T-cell (primary cell): ENCODE data around the gene LEMD1. TPM values are rescaled to one million over a fixed set of nuclear protein-coding genes. Genes with fewer than 3 reads are reported as not detected.

Source experiments
- ATAC-seq, 4 experiments: fragments of 200-7000 bp in 3 of 4; fragments of 150-1000 bp in 1 of 4; cut with Tn5 transposase; replicated peaks in 1 of 4; 1 replicate in 3 of 4; 2 replicates in 1 of 4; pipeline ENCODE4 v1.10.0; 2021; ENCODE audit warnings: moderate library complexity in 3 of 4, mild to moderate bottlenecking in 2 of 4, moderate number of reproducible peaks in 1 of 4
- CTCF ChIA-PET, 2 donors: fragments of 300-600 bp; sonication (Branson Sonifier 250); formaldehyde crosslinking; loops; one replicate each; lab custom pipeline; 2022; ENCODE audit warnings: antibody characterized with exemption in 2 of 2; lab: Charles Lee
- POLR2A ChIA-PET, 2 donors: fragments of 300-600 bp; sonication (Branson Sonifier 250); formaldehyde crosslinking; loops; one replicate each; lab custom pipeline; 2022; ENCODE audit warnings: antibody characterized with exemption in 2 of 2; lab: Charles Lee
- DNase-seq, 35 experiments: peaks; one replicate each; pipeline versions ENCODE4 v3.0.0 to v3.0.0-alpha.2; 2013 to 2023
- H3K27ac ChIP-seq: one replicate; pipeline ENCODE4 v1.5.1; 2013; ENCODE audit warnings: low read length
- H3K27me3 ChIP-seq, 2 experiments: replicated peaks in 1 of 2; 1 replicate in 1 of 2; 2 replicates in 1 of 2; pipeline versions ENCODE4 v1.6.1 to v1.7.0; 2013; ENCODE audit warnings: low read length in 1 of 2, mixed read lengths in 1 of 2; ENCODE audit not compliant: control insufficient read depth in 2 of 2, insufficient read depth in 2 of 2; ENCODE audit errors: extremely low read depth in 1 of 2
- H3K36me3 ChIP-seq, 2 donors: 1 replicate in 1 of 2; 2 replicates in 1 of 2; pipeline versions ENCODE4 v1.6.1 to v1.7.0; 2013; ENCODE audit warnings: low read length in 1 of 2; ENCODE audit not compliant: control insufficient read depth in 2 of 2, insufficient read depth in 1 of 2; ENCODE audit errors: extremely low read depth in 1 of 2
- H3K4me1 ChIP-seq, 2 experiments: 1 replicate in 1 of 2; 2 replicates in 1 of 2; pipeline versions ENCODE4 v1.6.1 to v1.7.0; 2013; ENCODE audit warnings: low read length in 2 of 2, mixed read lengths in 1 of 2; ENCODE audit not compliant: insufficient read depth in 2 of 2, control insufficient read depth in 1 of 2; ENCODE audit errors: extremely low read depth in 1 of 2
- H3K4me3 ChIP-seq, 2 donors: 1 replicate in 1 of 2; 2 replicates in 1 of 2; pipeline versions ENCODE4 v1.5.1 to v1.7.0; 2013; ENCODE audit warnings: mild to moderate bottlenecking in 2 of 2, low read length in 1 of 2, moderate library complexity in 1 of 2; ENCODE audit not compliant: control insufficient read depth in 1 of 2; ENCODE audit errors: extremely low read depth in 1 of 2
- H3K9me3 ChIP-seq: 2 replicates; pipeline ENCODE4 v1.7.0; 2013
- H3K27ac Mint-ChIP-seq, 2 donors: one replicate each; pipeline ENCODE4 v1.8.0; 2020 to 2021; ENCODE audit warnings: mild to moderate bottlenecking in 2 of 2, mixed read lengths in 2 of 2
- H3K27me3 Mint-ChIP-seq, 2 donors: one replicate each; pipeline ENCODE4 v1.8.0; 2021 to 2022; ENCODE audit warnings: mixed read lengths in 2 of 2
- H3K36me3 Mint-ChIP-seq: one replicate; pipeline ENCODE4 v1.8.0; 2021; ENCODE audit warnings: mixed read lengths
- H3K4me1 Mint-ChIP-seq, 3 donors: one replicate each; pipeline ENCODE4 v1.8.0; 2020 to 2022; ENCODE audit warnings: mixed read lengths in 3 of 3, mild to moderate bottlenecking in 1 of 3
- H3K4me3 Mint-ChIP-seq, 3 donors: one replicate each; pipeline ENCODE4 v1.8.0; 2020 to 2022; ENCODE audit warnings: mild to moderate bottlenecking in 3 of 3, mixed read lengths in 3 of 3, moderate library complexity in 3 of 3
- H3K9me3 Mint-ChIP-seq, 3 donors: one replicate each; pipeline ENCODE4 v1.8.0; 2020 to 2022; ENCODE audit warnings: mixed read lengths in 3 of 3
- WGBS: methylation state at CpG from one replicate; pipeline ENCODE4 v1.1.5; 2013; ENCODE audit warnings: missing lambda C conversion rate; ENCODE audit not compliant: insufficient coverage; 5-methylcytosine and 5-hydroxymethylcytosine counted together
- total RNA-seq, 35 experiments: library from RNA in 6 of 35; stranded (reverse) in 6 of 35; fragments of 120-200 nt in 1 of 35; gene quantifications; one replicate each; pipeline versions ENCODE4 v1.2.1 to v1.2.4 and lab custom pipeline; 2013 to 2026

The LEMD1 gene
- total RNA-seq, 5 donors from 2014 or later (not counting 1 experiment from before 2014, with no cell fraction given): 0.69 to 0.98 TPM; not detected in 3

- Mint-ChIP-seq H3K4me1 (peaks cover 18 to 29% (median 28%) of the 10 kb centered on the region in 3 donors), H3K4me3 (no peak overlapping the region), H3K36me3 (no peaks in the 10 kb centered on the region), H3K9me3 (no peaks in the 10 kb centered on the region), H3K27me3 (peaks cover 29 to 34% of the 10 kb centered on the region in 2 donors), H3K27ac (no peak overlapping the region)
- ChIA-PET POLR2A (interaction anchor here in 1 of 2 donors (0.6 kb wide), 1 partner anchor 1544 kb away, joined by 6 read pairs; no protein-coding TSS in a partner anchor), CTCF (interaction anchor here (0.5 to 0.7 kb wide), 4 partner anchors 42 to 604 kb away, joined by 3 to 5 read pairs (median 4); no protein-coding TSS in a partner anchor)
- peaks cover 4 to 14% of the 10 kb centered on the region in 2 experiments for H3K27me3 ChIP-seq
- DNase-seq (no peak), ATAC-seq (no peak)
- no peaks in the 10 kb centered on the region for H3K36me3 ChIP-seq
- no peak overlapping the region for H3K27ac ChIP-seq
- peaks cover 2 to 5% of the 10 kb centered on the region in 2 experiments for H3K4me1 ChIP-seq
- no peak overlapping the region for H3K4me3 ChIP-seq
- H3K9me3 ChIP-seq: no peaks in the 10 kb centered on the region
- WGBS: 67% methylated on average over 2 of the region's 9 CpGs
Observed at GRCh38 chr1:205373022-205373797, 48.6 kb downstream of the LEMD1 start.

- ChIA-PET CTCF (interaction anchor here in 1 of 2 donors (0.5 kb wide), 1 partner anchor 96 kb away, joined by 3 read pairs; no protein-coding TSS in a partner anchor), POLR2A (no interaction called here)
- DNase-seq (no peak), ATAC-seq (no peak)
- Histone ChIP-seq H3K27ac (no peak overlapping the region), H3K4me3 (no peak overlapping the region), H3K27me3 (peaks cover 2 to 14% of the 10 kb centered on the region in 2 experiments), H3K4me1 (peaks cover 2 to 5% of the 10 kb centered on the region in 2 experiments), H3K9me3 (no peaks in the 10 kb centered on the region), H3K36me3 (no peaks in the 10 kb centered on the region)
- Mint-ChIP-seq H3K4me3 (no peak overlapping the region), H3K27ac (no peak overlapping the region), H3K9me3 (no peaks in the 10 kb centered on the region), H3K27me3 (peaks cover 21 to 34% of the 10 kb centered on the region in 2 donors), H3K36me3 (no peaks in the 10 kb centered on the region), H3K4me1 (peaks cover 18 to 29% (median 28%) of the 10 kb centered on the region in 3 donors)
- 92% methylated on average over 4 of the region's 11 CpGs for WGBS
Observed at GRCh38 chr1:205371871-205372660, 49.8 kb downstream of the LEMD1 start.

GRCh38 chr1:205370780-205371179 is 51.1 kb downstream of the LEMD1 start:
- Mint-ChIP-seq H3K4me1 (peaks cover 18 to 22% (median 18%) of the 10 kb centered on the region in 3 donors), H3K27ac (no peak overlapping the region), H3K9me3 (no peaks in the 10 kb centered on the region), H3K36me3 (no peaks in the 10 kb centered on the region), H3K27me3 (peaks cover 16 to 24% of the 10 kb centered on the region in 2 donors), H3K4me3 (no peak overlapping the region)
- Histone ChIP-seq H3K4me1 (peaks cover 2 to 5% of the 10 kb centered on the region in 2 experiments), H3K9me3 (no peaks in the 10 kb centered on the region), H3K36me3 (no peaks in the 10 kb centered on the region), H3K27ac (no peak overlapping the region), H3K4me3 (no peak overlapping the region), H3K27me3 (peaks cover 2 to 13% of the 10 kb centered on the region in 2 experiments)
- ATAC-seq (no peak), DNase-seq (no peak)
- ChIA-PET POLR2A (no interaction called here), CTCF (no interaction called here)

GRCh38 chr1:205369701-205370123 is 52.1 kb downstream of the LEMD1 start:
- 17% methylated on average over 1 of the region's 3 CpGs for WGBS

GRCh38 chr1:205368478-205368877 is 53.4 kb downstream of the LEMD1 start:
- WGBS: no CpG with 5 or more reads among the region's 6 CpGs
- no peak overlapping the region for H3K4me3 Mint-ChIP-seq

More at GRCh38 chr1:205369701-205370123, 52.1 kb downstream of the LEMD1 start:
- Mint-ChIP-seq H3K27ac (no peak overlapping the region), H3K27me3 (peaks cover 11 to 28% of the 10 kb centered on the region in 2 donors), H3K4me3 (no peak overlapping the region), H3K9me3 (no peaks in the 10 kb centered on the region), H3K4me1 (peaks cover 15 to 19% (median 17%) of the 10 kb centered on the region in 3 donors), H3K36me3 (no peaks in the 10 kb centered on the region)
- DNase-seq: no peak
- Histone ChIP-seq H3K36me3 (no peaks in the 10 kb centered on the region), H3K4me3 (no peak overlapping the region), H3K9me3 (no peaks in the 10 kb centered on the region), H3K27me3 (peaks cover 2 to 17% of the 10 kb centered on the region in 2 experiments), H3K27ac (no peak overlapping the region), H3K4me1 (peaks cover 2 to 5% of the 10 kb centered on the region in 2 experiments)
- ChIA-PET CTCF (no interaction called here), POLR2A (no interaction called here)
- ATAC-seq: no peak

GRCh38 chr1:205365945-205366463 is 55.9 kb downstream of the LEMD1 start:
- Mint-ChIP-seq H3K27ac (no peak overlapping the region), H3K4me1 (no peaks in the 10 kb centered on the region), H3K36me3 (no peaks in the 10 kb centered on the region), H3K9me3 (no peaks in the 10 kb centered on the region), H3K27me3 (peaks cover 3 to 14% of the 10 kb centered on the region in 2 donors), H3K4me3 (no peak overlapping the region)
- ChIA-PET CTCF (interaction anchor here in 1 of 2 donors (1.4 kb wide), 1 partner anchor 122 kb away, joined by 3 read pairs; no protein-coding TSS in a partner anchor), POLR2A (no interaction called here)
- ATAC-seq: no peak
- Histone ChIP-seq H3K4me3 (no peak overlapping the region), H3K9me3 (no peaks in the 10 kb centered on the region), H3K27me3 (peaks cover 0 to 17% of the 10 kb centered on the region in 2 experiments), H3K36me3 (no peaks in the 10 kb centered on the region), H3K27ac (no peak overlapping the region), H3K4me1 (no peaks in the 10 kb centered on the region)
- DNase-seq: no peak
- WGBS: 0% methylated on average over 1 of the region's 8 CpGs

More at GRCh38 chr1:205368478-205368877, 53.4 kb downstream of the LEMD1 start:
- Histone ChIP-seq H3K27me3 (peaks cover 2 to 17% of the 10 kb centered on the region in 2 experiments), H3K9me3 (no peaks in the 10 kb centered on the region), H3K27ac (no peak overlapping the region), H3K4me1 (peaks cover 0 to 2% of the 10 kb centered on the region in 2 experiments), H3K4me3 (no peak overlapping the region), H3K36me3 (no peaks in the 10 kb centered on the region)
- Mint-ChIP-seq H3K27ac (no peak overlapping the region), H3K4me1 (peaks cover 3 to 7% (median 4%) of the 10 kb centered on the region in 3 donors), H3K9me3 (no peaks in the 10 kb centered on the region), H3K36me3 (no peaks in the 10 kb centered on the region), H3K27me3 (peaks cover 5 to 19% of the 10 kb centered on the region in 2 donors)
- ATAC-seq (no peak), DNase-seq (no peak)
- POLR2A ChIA-PET: interaction anchor here in 1 of 2 donors (0.6 kb wide), 1 partner anchor 9 kb away, joined by 3 read pairs; no protein-coding TSS in a partner anchor
- CTCF ChIA-PET: interaction anchor here in 1 of 2 donors (0.6 kb wide), 1 partner anchor 12 kb away, joined by 3 read pairs; no protein-coding TSS in a partner anchor
